ENCODE data around the gene GDPD4. TPM values are rescaled to one million over a fixed set of nuclear protein-coding genes. Genes with fewer than 3 reads are reported as not detected.

Gene GDPD4
- total RNA-seq, 1 donor from 2014 or later, result 10.2 TPM

DNA sequence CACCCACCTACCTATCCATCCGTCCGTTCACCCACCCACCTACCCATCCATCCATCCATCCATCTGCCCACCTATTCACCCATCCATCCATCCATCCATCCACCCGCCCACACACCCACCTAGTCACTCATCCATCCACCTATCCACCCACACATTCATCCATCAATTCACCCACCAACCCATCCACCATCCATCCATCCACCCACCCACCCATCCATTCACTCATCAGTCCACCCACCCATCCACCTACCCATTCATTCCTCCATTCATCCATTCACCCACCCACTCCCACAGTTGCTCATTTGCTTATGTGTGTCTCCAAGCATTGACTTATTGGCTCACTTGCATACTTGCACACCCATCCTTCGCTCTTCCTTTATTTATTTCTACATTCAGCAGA is 123.3 kb downstream of the GDPD4 start:
- DNase-seq (ENCODE audit: low spot score), result no peak

DNA sequence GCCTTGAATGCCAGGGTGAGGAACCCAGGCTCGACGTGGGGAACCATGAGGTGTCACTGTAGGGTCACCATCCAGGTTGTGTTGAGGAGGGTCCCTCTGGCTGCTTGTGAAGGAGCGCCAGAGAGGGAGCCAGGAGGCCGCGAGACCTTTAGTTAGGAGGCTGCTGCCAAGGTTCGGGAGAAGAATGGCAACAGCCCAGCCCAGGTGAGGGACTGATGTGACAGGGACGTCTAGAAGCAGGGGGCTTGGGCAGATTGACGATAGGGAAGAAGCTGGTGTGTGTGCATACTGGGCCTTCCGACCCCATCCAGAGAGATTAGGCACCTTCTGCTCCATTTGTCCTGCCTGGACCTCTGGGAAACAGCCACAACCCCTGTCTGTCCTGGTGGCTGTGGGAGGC is 124.5 kb downstream of the GDPD4 start:
- ATAC-seq (no peak), DNase-seq (ENCODE audit: low spot score) (no peak)

More for the DNA sequence above, 123.3 kb downstream of the GDPD4 start:
- ATAC-seq, result no peak

DNA sequence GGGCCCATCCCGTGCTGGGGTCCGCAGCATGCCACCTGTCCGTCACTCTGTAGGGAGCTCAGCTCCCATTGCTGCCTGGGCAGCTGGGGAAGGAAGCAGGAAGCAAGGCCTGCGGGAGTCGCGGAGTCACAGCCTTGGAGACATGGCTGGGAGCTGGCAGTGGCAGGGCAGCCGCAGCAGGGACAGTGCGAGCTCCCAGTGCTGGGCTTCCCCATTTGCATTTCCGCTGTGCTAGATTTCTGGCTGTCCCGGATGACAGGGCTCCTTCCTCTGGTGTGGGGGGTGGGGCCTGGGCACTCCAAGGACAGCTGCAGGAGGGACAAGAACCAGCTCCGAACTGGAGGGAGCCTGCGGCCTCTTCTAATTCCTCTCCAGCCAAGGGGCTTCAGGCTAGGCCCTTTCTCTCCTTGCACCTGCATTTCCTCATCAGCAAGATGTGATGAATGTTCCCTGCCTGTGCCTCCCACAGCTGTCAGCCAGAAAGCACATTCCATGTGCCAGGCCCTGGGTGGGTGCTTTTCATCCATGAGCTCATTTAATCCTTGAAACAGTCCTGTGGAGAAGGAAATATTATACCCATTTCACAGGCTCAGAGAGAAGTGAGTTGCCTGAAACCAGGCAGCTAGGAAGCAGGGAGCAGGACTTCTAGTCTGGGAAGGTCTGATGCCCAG is 125.5 kb downstream of the GDPD4 start:
- DNase-seq (ENCODE audit: low spot score), result no peak

DNA sequence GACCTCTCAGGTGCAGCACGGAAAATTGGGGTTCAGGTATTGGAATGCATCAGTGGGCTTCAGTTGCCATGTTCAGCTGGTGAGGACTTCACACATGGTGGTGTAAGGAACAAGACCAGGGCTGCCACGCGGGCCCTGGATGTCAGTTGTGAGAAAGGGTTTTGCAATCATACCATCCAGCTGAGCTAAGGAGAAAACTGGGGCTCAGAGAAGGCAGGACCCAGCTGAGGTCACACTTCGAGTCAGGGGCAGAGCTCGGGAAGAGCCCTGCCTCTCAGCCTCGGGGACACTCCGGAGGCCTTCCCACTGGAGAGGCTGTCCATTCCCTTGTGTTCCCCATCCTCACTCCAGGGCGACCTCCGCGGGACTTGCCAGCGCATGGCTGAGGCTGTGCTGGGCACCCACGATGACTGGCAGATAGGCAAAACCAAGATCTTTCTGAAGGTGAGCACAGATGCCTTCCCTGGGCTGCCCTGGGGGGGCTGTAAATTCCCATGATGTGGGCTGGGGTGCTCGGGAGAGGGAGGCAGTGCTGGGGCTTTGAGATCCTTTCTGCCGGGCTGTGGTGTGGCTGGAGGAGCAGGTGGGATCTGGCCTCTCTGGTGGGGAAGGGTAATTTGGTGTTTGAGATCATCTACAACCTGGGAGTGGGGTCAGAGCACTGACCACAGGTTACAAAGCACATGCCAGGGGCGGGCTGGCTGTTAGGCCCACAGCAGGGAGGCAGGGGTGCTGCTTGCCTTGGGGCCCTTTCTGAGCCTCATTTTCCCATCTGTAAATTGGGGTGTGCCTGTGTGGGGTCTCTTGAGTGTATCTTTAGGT is 126.3 kb downstream of the GDPD4 start:
- DNase-seq (ENCODE audit: low spot score) (no peak), ATAC-seq (no peak)

More for the DNA sequence above, 125.5 kb downstream of the GDPD4 start:
- ATAC-seq, result peak; percentile 5

DNA sequence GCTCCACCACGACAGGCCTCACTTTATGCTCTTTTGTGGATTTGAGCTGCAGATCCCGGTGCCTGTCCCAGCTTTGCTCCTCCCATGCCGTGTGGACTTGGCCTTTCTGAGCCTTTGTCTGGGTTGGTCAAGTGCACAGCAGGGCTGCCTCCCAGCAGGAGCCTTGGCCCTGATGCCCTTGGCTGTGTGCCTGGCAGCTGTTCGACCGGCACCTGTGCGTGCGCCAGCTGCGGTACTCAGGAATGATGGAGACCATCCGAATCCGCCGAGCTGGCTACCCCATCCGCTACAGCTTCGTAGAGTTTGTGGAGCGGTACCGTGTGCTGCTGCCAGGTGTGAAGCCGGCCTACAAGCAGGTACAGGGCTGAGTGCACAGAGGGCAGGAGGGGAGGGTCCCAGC is 126.9 kb downstream of the GDPD4 start:
- ATAC-seq, result peak; percentile 52
- peak; percentile 75 for DNase-seq (ENCODE audit: low spot score)

DNA sequence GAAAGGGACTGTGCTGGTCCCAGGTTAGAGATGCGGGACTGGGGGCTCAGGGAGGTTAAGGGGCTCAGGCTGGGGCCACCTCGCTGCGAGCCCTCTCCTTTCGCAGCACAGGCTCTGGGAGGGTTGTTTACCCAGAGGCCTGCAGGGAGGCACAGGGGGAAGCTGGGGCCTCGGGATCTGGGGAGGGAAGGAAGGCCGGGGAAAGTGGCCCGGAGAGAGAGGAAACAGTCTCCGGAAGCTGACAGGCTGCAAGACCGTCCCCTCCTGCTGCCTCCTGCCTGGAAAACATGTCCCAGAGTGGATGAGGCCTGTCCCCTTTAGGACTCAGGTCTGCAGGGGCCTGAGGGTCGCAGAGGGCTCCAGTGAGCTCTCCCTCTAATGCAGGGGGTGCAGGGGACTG is 128.0 kb downstream of the GDPD4 start:
- ATAC-seq (peak; percentile 4), DNase-seq (ENCODE audit: low spot score) (no peak)

DNA sequence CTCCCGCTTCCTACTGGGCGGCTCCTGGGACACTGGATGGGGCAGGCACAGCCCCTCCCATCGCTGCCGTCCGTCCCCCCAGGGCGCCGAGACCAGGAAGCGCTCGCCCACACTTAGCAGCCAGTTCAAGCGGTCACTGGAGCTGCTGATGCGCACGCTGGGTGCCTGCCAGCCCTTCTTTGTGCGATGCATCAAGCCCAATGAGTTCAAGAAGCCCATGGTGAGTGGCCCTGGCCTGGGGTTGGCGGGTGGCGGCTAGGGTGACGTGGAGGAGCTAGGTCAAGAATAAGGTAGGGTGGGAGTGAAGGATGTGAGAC is 128.9 kb downstream of the GDPD4 start:
- ATAC-seq (peak; percentile 2), DNase-seq (ENCODE audit: low spot score) (no peak)

DNA sequence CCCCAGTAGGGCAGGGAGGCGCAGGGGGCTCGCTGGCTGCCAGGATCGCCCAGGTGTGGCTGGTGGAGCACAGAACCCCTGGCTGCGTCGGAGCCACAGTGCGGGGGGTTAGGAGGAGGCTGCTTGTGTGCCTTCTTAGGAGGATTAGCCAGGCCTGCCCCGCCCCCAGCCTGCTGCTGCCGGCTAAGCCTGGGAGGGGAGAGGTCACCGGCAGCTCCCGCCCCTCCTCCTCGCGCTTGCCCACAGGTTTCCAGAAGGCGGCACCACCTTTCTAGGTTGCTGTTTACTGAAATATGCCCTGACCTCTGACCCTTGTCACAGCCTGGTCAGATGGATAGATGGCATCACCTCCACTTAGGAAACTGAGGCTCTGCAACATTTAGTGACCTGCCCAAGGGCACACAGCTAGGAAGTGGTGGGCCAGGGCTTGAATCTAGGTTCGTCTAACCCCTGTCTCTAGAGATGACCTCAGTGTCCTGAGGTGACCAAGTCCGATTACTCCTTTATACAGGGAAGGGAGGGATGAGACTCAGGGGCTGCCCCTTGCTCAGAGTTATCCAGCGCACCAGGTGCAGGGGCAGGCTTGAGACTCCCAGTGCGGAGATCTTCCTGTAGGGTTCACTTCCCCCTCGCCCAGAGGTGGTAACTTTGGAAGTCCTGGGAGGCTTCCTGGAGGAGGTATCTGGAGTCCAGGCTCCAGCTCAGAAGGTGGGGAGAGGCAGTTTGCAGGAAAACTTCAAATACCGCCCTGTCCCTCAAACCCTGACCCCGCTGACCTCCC is 129.4 kb downstream of the GDPD4 start:
- DNase-seq (ENCODE audit: low spot score), result peak; percentile 59
- ATAC-seq, result peak; percentile 58

DNA sequence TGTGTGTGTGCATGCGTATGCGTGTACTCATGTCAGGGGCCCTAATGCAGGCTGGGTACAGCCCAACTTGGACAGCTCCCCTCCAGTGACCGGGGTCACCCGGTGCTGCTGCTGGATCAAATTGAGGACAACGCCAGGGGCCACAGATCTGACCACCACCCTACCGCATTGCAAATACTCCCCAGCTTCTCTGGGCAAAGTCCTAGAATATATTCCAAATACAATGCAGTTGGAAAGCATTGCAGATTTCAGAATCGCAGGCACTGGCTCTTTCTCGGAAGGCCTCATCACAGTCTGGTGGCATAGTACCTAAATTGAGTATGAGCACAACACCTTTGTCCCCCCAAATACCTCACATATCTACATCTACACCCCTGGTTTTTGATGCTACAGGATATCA is 130.2 kb downstream of the GDPD4 start:
- DNase-seq (ENCODE audit: low spot score) (no peak), ATAC-seq (peak; percentile 3)

DNA sequence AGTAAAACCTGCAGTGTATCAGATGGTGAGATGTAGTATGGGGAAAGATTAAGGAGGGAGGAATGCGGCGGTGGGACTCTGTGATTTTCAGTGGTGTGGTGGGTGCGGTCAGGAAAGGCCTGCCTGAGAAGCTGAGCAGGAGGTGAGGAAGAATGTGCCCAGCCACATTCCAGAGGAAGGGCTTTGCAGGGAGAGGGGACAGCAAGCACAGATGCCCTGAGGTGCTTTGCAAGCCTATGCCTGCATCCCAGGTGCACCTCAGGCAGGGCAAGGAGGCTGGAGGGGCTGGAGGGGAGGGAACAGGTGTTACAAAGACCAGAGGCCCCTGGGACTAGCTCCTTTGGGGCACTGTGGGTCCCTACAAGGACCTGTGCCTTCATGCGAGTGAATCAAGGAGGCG is 131.4 kb downstream of the GDPD4 start:
- ATAC-seq (no peak), DNase-seq (ENCODE audit: low spot score) (no peak)

DNA sequence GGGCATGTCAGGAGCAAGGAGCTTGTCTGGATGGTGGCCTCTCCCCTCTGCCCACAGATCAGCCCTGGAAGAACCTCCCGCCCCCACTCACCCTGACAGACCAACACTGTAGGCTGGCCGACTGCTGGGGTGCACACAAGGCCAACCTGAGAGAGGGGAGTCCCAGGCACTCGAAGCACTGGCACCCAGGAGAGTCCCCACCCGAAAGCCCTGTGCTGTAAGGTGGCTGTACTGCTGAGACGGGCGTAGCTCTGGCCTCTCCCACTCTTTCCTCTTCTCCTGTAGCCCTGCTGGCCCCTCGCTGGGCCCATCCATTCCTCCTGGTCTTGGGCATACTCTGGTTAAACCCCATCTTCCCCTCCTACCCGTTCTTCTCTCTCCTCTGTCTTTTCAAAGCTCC is 133.7 kb downstream of the GDPD4 start:
- no peak for DNase-seq (ENCODE audit: low spot score)
- no peak for ATAC-seq

DNA sequence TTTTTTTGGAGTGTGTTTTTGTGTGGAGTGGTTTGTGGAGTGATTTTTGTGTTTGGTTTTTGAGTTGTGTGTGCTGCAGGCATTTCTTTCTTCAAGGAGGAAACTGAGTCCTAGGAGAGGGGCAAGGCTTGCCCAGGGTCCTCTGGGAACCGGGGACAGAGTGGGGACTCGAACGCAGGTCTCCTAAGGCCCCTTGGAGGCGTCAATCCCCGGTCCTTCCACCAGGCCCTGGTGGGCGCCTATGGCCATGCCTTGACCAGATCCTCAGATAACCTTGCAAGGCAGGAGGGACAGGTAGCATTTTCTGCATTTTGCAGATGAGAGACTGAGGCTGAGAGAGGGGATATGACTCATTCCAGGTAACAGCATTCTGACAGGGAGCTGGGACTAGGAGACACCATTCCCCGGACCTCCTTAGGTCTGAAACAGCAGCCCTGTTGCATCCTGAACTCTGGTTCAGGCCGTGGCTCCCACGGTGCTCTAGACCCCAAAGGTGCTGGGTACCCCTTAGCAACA is 134.3 kb downstream of the GDPD4 start:
- DNase-seq (ENCODE audit: low spot score), result no peak
- ATAC-seq, result no peak

Other genes starting within 250 kb of the GDPD4 start
- 78.1 TPM for gene CAPN5, start 234.7 kb downstream of the GDPD4 start, total RNA-seq
- 3.4 TPM for gene OMP, start 198.8 kb downstream of the GDPD4 start, total RNA-seq
- gene MYO7A, start 173.4 kb downstream of the GDPD4 start, total RNA-seq, result 38.5 TPM
- gene PAK1, start 172.4 kb upstream of the GDPD4 start, total RNA-seq, result 8.8 TPM

Measured in left lobe of liver (tissue), 2 donors.